GM10248 (cell line): ENCODE data around the gene ACTL6B.
A peak's percentile ranks its signal among the peaks of the same experiment; 100 is the strongest.

Experiments
- CTCF ChIA-PET: fragments of 300-600 bp; sonication (Branson Sonifier 250); formaldehyde crosslinking; extraction: SDS; loops from one replicate; lab custom pipeline; 2021; ENCODE audit warnings: antibody characterized with exemption; lab: Yijun Ruan, JAX
- POLR2A ChIA-PET: fragments of 350-650 bp; sonication (Branson Sonifier 250); formaldehyde crosslinking; extraction: SDS; loops from one replicate; lab custom pipeline; 2020; ENCODE audit warnings: antibody characterized with exemption; lab: Yijun Ruan, JAX
- DNase-seq: peaks from one replicate; pipeline ENCODE4 v3.0.0; 2012; ENCODE audit errors: extremely low spot score
- TF ChIP-seq, protein P1 (sequence below): IDR thresholded peaks from 2 replicates; pipeline ENCODE4 v1.5.1; 2012; ENCODE audit warnings: mild to moderate bottlenecking, low read depth; ENCODE audit errors: extremely low read depth, missing control alignments, control extremely low read depth

Gene ACTL6B

DNA sequence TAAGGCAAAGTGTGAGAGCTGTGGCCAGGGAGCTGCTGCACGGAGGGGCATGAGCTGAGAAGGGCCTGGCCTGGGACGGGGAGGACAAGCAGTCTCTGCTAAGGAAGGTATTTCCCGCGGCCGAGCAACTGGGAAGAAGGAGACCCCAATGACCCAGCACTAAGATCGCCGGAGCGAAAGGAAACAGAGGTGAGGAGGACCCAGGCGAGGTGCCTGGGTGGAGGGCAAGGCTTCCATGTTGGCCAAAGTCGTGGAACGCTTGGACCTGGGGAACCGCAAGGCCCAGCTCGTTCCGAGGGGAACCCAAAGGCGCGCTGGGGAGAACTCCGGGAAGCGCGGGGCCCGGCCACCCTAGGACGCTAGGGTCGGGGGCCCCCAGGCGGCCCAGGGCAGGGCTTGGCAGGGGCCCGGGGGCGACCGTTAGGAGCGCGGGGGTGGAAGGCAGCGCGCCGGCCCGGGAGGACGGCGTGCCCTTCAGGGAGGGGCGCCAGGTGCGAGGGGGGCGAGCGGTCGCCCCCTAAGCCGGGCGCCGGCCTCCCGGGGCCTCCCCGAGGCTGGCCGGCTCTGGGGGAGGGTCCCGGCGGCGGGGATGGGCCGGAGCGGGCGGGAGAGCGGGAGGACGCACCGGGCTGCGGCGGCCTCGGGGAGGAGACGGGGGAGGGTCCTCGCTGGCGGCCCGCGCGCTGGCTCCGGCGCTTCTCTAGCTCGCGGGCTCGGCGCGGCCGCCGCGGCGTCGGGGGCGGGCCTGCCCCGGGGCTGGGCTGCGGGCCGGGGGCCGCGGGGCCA lies 37.3 kb upstream of the ACTL6B start:
- ChIA-PET CTCF (interaction anchor here (0.6 to 10.3 kb wide), 17 partner anchors 8 to 265 kb away, joined by 3 to 159 read pairs (median 4); partner anchors contain the start of genes MOSPD3, POP7 and SLC12A9), POLR2A (interaction anchor here (0.6 to 2.2 kb wide), 2 partner anchors 12 to 191 kb away, joined by 3 to 9 read pairs; partner anchors contain the start of gene POP7)
- TF ChIP-seq, protein P1, sequence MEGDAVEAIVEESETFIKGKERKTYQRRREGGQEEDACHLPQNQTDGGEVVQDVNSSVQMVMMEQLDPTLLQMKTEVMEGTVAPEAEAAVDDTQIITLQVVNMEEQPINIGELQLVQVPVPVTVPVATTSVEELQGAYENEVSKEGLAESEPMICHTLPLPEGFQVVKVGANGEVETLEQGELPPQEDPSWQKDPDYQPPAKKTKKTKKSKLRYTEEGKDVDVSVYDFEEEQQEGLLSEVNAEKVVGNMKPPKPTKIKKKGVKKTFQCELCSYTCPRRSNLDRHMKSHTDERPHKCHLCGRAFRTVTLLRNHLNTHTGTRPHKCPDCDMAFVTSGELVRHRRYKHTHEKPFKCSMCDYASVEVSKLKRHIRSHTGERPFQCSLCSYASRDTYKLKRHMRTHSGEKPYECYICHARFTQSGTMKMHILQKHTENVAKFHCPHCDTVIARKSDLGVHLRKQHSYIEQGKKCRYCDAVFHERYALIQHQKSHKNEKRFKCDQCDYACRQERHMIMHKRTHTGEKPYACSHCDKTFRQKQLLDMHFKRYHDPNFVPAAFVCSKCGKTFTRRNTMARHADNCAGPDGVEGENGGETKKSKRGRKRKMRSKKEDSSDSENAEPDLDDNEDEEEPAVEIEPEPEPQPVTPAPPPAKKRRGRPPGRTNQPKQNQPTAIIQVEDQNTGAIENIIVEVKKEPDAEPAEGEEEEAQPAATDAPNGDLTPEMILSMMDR: no peak
- DNase-seq: no peak

DNA sequence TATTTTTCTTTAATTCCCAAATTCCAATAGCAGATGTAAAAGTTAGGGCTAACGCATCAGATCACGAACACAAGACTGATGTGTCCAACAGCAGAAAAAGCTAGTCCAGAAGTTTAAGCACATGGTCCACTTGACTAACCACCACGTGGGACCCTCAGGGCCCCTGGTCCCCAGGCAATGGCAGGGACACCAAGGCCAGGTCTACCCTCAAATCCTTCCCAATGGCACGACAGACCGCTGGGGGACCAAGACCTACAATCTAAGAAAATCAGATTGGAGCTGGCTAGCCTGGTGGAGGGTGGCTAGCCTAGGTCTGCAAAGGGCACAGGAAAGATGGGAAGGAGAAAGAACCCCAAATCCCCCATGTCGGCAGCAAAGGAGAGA lies 36.3 kb upstream of the ACTL6B start:
- CTCF ChIA-PET: interaction anchor here (0.8 to 10.3 kb wide), 22 partner anchors 9 to 266 kb away, joined by 3 to 159 read pairs (median 4); partner anchors contain the start of genes MOSPD3, POP7 and SLC12A9
- TF ChIP-seq, protein P1: no peak
- DNase-seq: no peak
- POLR2A ChIA-PET: interaction anchor here (0.9 kb wide), 1 partner anchor 80 kb away, joined by 4 read pairs; the partner anchor contains the start of gene MOSPD3

DNA sequence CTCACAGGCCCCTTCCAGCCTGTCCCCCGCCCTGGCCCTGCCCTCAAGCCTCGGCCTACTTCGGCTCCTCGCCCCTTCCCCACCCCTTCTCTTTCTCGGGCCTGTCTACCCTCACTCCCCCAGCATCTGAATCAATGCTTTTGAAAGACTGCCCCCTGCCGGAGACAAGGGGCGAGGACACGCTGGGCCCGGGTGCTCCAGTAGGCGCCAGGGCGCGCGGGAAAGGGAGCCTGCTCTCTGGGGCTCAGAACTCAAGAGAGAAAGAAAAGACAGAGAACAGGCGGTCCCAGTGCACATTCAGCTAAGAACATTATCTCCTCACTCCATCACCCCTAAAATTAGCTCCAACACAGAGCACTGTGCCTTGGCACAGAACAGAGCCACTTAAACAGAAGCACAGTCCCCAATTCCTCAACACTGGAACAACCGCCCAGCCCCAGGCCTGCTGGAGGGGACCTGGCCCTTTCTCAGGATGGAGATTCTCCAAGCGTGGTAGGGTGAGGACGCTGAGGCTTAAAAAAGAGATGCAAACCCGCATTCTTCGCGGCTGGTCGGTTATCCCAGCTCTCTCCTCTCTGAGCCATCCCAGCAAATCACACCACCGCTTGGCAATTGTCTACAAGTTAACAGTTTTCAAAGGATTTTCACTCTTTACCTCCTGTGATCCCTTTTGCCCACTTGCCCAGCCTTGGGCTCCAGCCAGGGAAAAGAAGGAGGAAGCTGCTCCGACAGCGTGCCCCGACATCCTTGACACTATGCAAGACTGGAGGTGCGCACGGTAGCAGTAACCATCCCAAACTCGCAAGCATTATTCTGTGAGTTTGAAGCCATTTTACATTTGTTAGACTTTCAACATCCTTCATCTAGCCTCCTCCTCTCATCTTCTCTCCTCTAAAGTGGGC lies 35.7 kb upstream of the ACTL6B start:
- TF ChIP-seq, protein P1: peak; percentile 97
- ChIA-PET POLR2A (interaction anchor here (0.6 to 1.1 kb wide), 3 partner anchors 80 to 262 kb away, joined by 3 to 4 read pairs (median 4); partner anchors contain the start of gene MOSPD3), CTCF (interaction anchor here (0.6 to 10.3 kb wide), 29 partner anchors 10 to 215 kb away, joined by 3 to 159 read pairs (median 4); partner anchors contain the start of genes FBXO24, LRCH4, MOSPD3 and POP7)
- DNase-seq: peak; percentile 87

DNA sequence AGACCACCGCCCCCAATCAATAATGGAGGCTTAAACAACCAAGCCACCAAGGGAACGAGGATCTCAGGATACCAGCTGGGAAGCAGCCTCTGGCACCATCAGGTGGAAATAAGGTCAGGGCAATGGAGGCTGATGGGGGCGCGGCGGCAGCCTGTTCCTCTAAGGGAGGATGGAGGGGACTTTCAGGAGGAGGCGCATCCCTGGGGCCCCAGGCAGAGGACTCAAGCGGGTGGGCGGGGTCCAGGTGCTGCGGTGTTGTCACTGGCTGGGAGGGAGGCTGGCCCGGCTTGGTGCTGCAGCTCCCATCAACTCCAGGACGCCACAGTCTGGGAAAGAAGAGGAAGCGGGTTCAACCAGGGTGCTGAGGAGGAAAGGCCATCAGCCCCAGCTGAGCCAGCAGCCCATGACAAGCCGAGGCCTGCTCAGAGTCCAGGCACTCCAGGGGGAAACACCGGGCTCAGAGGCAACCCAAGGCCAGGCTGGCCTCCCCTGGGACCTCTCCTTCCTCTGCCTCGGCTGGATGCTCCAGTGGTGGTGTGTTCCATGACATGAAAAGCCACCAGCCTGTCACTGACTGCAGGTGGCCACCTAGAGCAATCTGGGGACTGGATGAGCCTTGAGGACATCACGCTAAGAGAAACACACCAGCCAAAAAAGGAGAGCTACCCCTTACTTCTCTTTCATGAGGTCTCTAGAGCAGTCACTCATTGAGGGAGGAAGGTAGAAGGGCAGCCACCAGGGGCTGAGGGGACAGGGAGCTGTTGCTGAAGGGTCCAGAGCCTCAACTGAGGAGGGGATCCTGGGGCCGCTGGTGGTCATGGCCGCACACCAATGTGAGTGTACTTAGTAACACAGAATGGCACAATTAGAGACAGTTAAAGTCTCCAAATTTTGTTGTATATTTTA lies 33.2 kb upstream of the ACTL6B start:
- TF ChIP-seq, protein P1: peak; percentile 15
- DNase-seq: no peak
- CTCF ChIA-PET: interaction anchor here (1.0 to 10.3 kb wide), 9 partner anchors 10 to 162 kb away, joined by 3 to 159 read pairs (median 12); partner anchors contain the start of genes FBXO24, GNB2, LRCH4 and POP7
- POLR2A ChIA-PET: no interaction called here

DNA sequence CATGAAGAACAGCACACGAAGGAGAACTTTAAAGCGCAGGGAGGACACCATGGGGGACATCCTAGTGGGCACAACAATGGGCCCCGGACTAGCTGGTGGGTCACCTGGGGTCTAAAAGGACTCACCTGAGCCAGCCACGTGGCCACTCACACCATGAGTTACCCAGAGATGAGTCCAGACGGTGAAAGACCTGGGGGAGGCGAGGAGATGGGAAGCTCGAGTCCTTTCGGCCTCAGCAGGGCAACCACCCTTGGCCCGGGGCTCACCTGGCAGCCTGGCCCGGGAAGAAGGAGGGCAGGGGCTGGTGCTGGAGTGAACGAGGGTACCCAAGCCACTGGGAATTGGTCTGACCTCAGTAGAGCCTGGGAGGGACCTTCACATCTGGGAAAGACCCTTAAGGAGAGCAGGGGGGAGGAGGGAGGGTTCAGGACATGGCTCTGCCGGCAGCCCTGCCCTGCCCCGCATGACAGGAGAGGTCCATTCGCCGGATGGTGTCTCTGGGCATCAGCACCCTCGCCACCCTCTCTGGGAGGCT lies 32.1 kb upstream of the ACTL6B start:
- no peak for DNase-seq
- CTCF ChIA-PET: interaction anchor here (1.0 to 10.3 kb wide), 6 partner anchors 8 to 163 kb away, joined by 3 to 159 read pairs (median 18); partner anchors contain the start of genes FBXO24, LRCH4 and POP7
- TF ChIP-seq, protein P1: no peak
- POLR2A ChIA-PET: no interaction called here
